ENCODE data around the gene UBE2H.

Gene UBE2H

GRCh38 chr7:129785685-129786514 is 166.9 kb downstream of the UBE2H start:
- H3K4me3 ChIP-seq (ENCODE audit: low read depth, low read length): no peak overlapping the region
- TF ChIP-seq CTCF (IDR thresholded peaks at IDR 0.05; ENCODE audit: borderline replicate concordance, insufficient read depth, low read depth, low read length): no peak

- TF ChIP-seq CTCF (IDR thresholded peaks at IDR 0.05; ENCODE audit: borderline replicate concordance, insufficient read depth, low read depth, low read length): no peak
- peak overlapping the region; percentile 5 for H3K4me3 ChIP-seq (ENCODE audit: low read depth, low read length)
These were observed 167.7 kb downstream of the UBE2H start for GRCh38 chr7:129784783-129785684.

- TF ChIP-seq CTCF (IDR thresholded peaks at IDR 0.05; ENCODE audit: borderline replicate concordance, insufficient read depth, low read depth, low read length): no peak
- H3K4me3 ChIP-seq (ENCODE audit: low read depth, low read length): no peak overlapping the region
These were observed 168.3 kb downstream of the UBE2H start for GRCh38 chr7:129784437-129784782.

- TF ChIP-seq CTCF (IDR thresholded peaks at IDR 0.05; ENCODE audit: borderline replicate concordance, insufficient read depth, low read depth, low read length): no peak
- no peak overlapping the region for H3K4me3 ChIP-seq (ENCODE audit: low read depth, low read length)
These were observed 169.2 kb downstream of the UBE2H start for GRCh38 chr7:129783584-129783919.

- TF ChIP-seq CTCF (IDR thresholded peaks at IDR 0.05; ENCODE audit: borderline replicate concordance, insufficient read depth, low read depth, low read length): no peak
- no peak overlapping the region for H3K4me3 ChIP-seq (ENCODE audit: low read depth, low read length)
These were observed 169.8 kb downstream of the UBE2H start for GRCh38 chr7:129782818-129783583.

- no peak for TF ChIP-seq CTCF (IDR thresholded peaks at IDR 0.05; ENCODE audit: borderline replicate concordance, insufficient read depth, low read depth, low read length)
- no peak overlapping the region for H3K4me3 ChIP-seq (ENCODE audit: low read depth, low read length)
These were observed 170.6 kb downstream of the UBE2H start for GRCh38 chr7:129781928-129782817.
